Fibroblast of lung (primary cell): ENCODE measurements around the gene DAAM1.

ENCODE experiments used
- CTCF ChIP-seq, 2 donors: IDR thresholded peaks in 1 of 2; conservative IDR thresholded peaks in 1 of 2; 1 replicate in 1 of 2; 2 replicates in 1 of 2; pipeline ENCODE4 v1.5.1; 2011 to 2012; ENCODE audit warnings: low read length in 2 of 2, control low read depth in 1 of 2, inconsistent platforms in 1 of 2, low read depth in 1 of 2, mild to moderate bottlenecking in 1 of 2
- EZH2 ChIP-seq: IDR thresholded peaks from 2 replicates; pipeline ENCODE4 v1.5.1; 2012; ENCODE audit warnings: low read length, control low read depth, mild to moderate bottlenecking; ENCODE audit errors: missing control alignments

DNA sequence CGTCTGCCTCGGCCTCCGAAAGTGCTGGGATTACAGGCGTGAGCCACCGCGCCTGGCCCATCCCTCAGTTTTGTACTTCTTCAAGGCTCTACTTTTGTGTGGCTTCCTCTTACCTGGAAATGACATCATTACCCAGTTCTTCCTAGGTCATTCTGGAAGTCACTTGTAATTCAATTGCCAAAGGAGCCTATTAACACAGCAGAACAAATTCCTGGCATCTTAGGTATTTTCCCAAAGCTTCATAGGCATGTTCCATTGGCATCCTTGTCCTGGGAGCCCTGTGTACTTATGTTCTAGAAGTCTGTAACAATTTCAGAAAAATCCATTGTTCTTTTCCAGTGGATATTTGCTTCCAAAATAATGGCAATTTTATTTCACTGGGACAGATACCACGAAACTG lies 60.6 kb downstream of the DAAM1 start:
- TF ChIP-seq CTCF (conservative IDR thresholded peaks at IDR 0.05 in 1 of 2, IDR thresholded peaks at IDR 0.05 in 1 of 2; ENCODE audit: low read depth in 1 of 2, low read length in 2 of 2) (no peak), EZH2 (no peak)
